GOT3 (cell line): Measurements from ENCODE around the gene BRWD1.

ENCODE experiments used
- DNase-seq: peaks from one replicate; lab custom pipeline; 2025; ENCODE audit warnings: mixed read lengths; lab: John Stamatoyannopoulos, UW

Gene BRWD1

GRCh38 chr21:39197448-39198233, 115.8 kb downstream of the BRWD1 start:
- no peak for DNase-seq

DNA sequence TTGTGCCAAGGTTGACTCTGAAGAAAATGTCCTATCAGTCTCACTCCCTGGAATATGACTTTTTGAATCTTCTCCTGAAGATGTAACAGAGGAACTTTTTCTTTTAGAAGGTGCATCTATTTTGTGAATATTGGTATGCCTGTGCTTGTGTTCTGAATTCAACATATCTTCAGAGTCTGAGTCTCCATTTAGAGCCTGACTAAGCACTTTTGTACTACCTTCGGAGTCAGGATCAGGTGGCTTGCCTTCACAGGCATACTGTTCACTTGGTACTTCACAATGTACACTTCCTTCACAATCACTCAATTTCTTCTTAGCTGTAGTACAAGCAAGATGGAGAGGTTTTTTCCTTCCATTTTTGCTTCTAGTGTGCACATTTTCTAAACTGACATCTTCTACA, 116.6 kb downstream of the BRWD1 start:
- DNase-seq: no peak

- no peak for DNase-seq
These were observed 117.1 kb downstream of the BRWD1 start for GRCh38 chr21:39196310-39196709.

DNA sequence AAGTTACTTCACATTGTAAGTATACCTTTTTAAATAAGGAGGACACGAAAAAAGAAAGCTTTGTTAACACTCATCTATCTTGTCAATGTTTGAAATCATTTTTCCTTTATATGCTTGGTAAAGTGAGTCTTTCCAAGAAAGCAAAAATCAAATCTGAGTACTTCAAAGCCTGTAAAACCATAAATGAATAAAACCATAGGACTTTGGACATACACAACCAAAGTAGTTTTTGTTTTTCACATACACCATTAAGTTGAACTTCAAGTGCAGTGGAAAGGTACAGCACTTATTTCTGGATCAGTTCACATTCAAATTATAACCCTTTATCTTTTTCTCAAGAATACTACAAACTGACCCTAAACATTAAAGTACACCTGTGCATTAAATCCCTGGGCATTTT, 120.1 kb downstream of the BRWD1 start:
- DNase-seq: no peak

GRCh38 chr21:39189857-39190604, 123.4 kb downstream of the BRWD1 start:
- DNase-seq: no peak

GRCh38 chr21:39188521-39189139, 124.8 kb downstream of the BRWD1 start:
- DNase-seq: no peak

- DNase-seq: no peak
These were observed 126.3 kb downstream of the BRWD1 start for GRCh38 chr21:39187141-39187540.

DNA sequence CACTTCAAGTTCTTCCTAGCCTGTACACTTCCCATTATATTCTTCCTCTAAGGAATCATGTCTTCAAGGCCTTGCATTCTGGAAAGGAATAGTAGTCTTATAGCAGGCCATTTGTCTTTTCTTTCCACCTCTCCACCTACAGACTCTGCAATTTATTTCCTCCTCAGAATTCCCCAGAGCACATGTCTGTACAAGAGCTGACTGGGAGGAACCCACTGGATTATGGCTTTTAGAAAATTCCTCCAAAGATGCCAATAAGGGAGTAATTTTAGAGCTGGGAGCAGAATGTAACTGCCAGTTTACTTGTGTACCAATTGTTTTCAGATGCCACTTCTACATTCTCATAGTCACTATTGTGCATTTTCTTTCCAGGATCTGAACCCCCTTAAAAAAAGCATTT, 126.8 kb downstream of the BRWD1 start:
- DNase-seq: no peak

GRCh38 chr21:39185157-39185556, 128.3 kb downstream of the BRWD1 start:
- DNase-seq: no peak

- DNase-seq: no peak
These were observed 129.1 kb downstream of the BRWD1 start for GRCh38 chr21:39184050-39184980.

- peak; percentile 69 for DNase-seq
These were observed 130.0 kb downstream of the BRWD1 start, which contains the start of gene PSMG1 for GRCh38 chr21:39183272-39184049. Gene PSMG1, minus strand, starts transcription at chr21:39183451. Its CDS starts 66 bp downstream, at chr21:39183385.

DNA sequence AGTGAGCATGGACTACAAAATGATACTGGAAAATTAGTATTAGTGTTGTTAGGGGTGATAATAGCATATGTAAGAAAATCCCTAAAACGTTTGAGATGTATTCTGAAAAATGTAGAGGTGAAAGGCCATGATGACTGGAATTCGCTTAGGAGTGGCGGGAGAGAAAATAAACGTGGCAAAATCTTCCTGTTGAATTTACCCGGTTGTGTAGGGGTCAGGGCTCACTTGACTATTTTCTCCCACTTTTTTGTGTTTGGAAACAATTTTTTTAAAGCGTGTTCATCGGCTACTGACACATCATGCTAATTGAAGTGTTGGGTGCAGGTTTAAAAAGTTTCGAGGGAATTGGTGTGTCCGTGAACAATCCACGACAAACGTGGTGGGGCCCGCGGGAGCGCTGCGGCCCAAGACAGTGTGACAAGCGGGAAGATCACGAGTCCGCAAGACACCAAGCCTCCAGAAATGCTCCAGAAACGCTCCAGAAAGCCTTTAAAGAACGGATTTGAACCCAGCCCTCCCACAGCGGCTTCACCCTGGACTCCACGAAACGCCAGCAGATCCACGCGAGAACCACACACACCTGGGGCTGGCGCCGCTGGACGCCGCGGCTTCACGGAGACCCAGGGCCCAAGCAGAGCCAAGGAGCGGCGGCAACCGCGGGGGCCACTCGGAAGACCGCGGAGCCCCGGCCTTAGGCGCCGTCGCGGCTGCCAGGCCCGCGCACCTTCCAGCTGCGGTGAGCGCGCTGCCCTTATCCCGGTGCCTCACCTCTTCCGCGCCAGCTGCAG, 130.8 kb downstream of the BRWD1 start:
- DNase-seq: peak; percentile 26

DNA sequence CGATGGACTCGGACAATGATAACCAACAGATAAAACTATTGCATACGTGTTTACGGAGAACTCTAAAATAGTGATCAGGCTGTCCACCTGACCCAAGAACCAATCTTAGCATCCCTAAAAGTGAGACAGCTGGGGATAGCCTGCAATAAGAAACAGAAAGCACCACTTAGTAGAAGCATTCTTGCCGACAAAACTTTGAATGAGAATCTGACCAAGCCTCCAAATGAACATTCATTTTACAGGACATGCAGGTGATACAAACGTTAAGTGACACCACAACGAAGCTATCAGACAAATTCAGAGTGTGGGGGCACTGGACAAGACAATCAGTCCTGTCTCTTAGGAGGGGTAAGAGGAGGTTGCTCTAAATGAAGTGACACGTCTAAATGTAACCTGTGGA, 131.4 kb downstream of the BRWD1 start:
- no peak for DNase-seq

DNA sequence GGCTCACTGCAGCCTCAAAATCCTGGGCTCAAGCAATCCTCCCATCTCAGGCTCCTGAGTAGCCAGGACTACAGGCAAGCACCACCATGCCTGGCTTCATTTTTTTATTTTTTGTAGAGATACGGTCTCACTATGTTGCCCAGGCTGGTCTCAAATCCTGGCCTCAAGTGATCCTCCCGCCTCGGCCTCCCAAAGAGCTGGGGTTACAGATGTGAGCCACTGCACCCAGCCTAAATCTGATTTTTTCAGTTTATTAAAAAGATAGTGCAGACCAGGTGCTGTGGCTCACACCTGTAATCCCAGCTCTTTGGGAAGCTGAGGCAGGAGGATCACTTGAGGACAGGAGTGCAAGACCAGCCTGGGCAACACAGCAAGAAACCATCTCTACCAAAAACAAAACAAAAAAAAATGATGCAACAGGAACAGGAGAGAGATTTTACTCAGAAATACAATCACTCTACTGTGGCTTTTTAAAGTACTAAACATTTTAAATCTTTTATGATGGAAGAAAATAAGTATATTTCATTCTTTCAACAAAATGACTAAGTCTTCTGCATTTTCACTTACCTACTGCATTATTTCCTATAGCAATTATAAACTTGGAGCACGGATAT, 132.1 kb downstream of the BRWD1 start:
- no peak for DNase-seq

- DNase-seq: no peak
These were observed 132.9 kb downstream of the BRWD1 start for GRCh38 chr21:39180429-39181019.

DNA sequence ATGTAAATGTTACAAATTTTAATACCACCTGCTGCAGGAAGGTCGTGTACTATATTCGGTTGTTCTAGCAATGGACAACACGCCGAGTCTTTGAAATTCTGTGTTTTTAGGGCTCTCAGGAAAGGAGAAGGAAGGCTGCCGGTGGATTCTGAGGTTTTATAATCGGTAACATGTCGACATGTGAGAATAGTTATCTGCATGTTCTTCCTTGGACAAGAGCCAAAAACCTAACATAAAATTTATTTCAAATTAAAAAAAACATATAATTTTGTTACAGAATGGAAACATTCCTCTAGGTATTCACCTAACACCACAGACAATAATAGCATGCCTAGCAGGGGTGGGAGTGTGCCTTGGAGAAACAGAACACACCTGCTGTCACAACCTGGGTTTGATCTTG, 135.0 kb downstream of the BRWD1 start:
- no peak for DNase-seq

DNA sequence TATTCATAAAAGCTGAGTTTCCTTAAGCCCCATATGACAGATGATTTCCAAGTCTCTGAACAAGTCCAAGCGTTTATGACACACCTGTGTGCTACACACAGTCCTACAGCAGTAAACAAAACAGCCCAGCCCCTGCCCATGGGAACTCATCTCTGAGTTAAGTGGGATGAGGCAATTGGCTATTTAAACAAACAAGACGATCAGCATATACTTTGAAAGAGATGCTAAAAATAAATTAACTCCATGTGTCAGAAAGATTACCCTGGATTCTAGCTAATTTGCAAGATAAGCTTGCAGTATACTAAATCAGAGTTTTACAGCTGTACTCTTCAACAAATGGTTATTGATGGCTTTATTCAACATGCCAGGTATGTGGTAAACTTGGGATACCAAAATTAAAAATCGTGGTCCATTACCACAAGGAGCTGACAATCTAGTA, 137.1 kb downstream of the BRWD1 start:
- no peak for DNase-seq

- DNase-seq: no peak
These were observed 137.8 kb downstream of the BRWD1 start for GRCh38 chr21:39175665-39176064.

- no peak for DNase-seq
These were observed 138.3 kb downstream of the BRWD1 start for GRCh38 chr21:39175154-39175553.
